Suprapubic skin (tissue), 3 donors: ENCODE measurements around the gene PAQR5.

Experiments used
- CTCF ChIP-seq, 2 donors: fragments of 200-600 bp in 1 of 2; fragments of 450-650 bp in 1 of 2; sonication (generic) in 1 of 2; IDR thresholded peaks; one replicate each; pipeline ENCODE4 v1.5.1; 2016 to 2019; ENCODE audit warnings: antibody characterized with exemption in 2 of 2, mild to moderate bottlenecking in 1 of 2, moderate library complexity in 1 of 2
- POLR2A ChIP-seq, 2 donors: fragments of 450-650 bp; IDR thresholded peaks; one replicate each; pipeline ENCODE4 v1.6.1; 2017; ENCODE audit warnings: antibody characterized with exemption in 2 of 2, mild to moderate bottlenecking in 2 of 2, moderate library complexity in 2 of 2

GRCh38 chr15:69386284-69386683 is 87.6 kb downstream of the PAQR5 start:
- TF ChIP-seq CTCF (IDR thresholded peaks at IDR 0.05) (no peak), POLR2A (IDR thresholded peaks at IDR 0.05) (no peak)
